HG02642 (cell line): ENCODE data around the gene OSTN.

ENCODE experiments used
- ATAC-seq: cut with Tn5 transposase; IDR thresholded peaks from one replicate; pipeline ENCODE4 v1.9.1; 2021; ENCODE audit warnings: mild to moderate bottlenecking; ENCODE audit not compliant: unreplicated experiment, poor library complexity

The OSTN gene

GRCh38 chr3:191227541-191227940 is 28.5 kb downstream of the OSTN start:
- ATAC-seq = no peak

- ATAC-seq = no peak
Measured at GRCh38 chr3:191234216-191234615, 35.2 kb downstream of the OSTN start.

- ATAC-seq = peak; percentile 100
Measured at GRCh38 chr3:191235331-191236314, 36.6 kb downstream of the OSTN start.

- ATAC-seq = no peak
Measured at GRCh38 chr3:191236646-191237045, 37.6 kb downstream of the OSTN start.

- no peak for ATAC-seq
Measured at GRCh38 chr3:191237047-191237882, 38.2 kb downstream of the OSTN start.

- no peak for ATAC-seq
Measured at GRCh38 chr3:191238321-191238817, 39.3 kb downstream of the OSTN start.

GRCh38 chr3:191239407-191240031 is 40.5 kb downstream of the OSTN start:
- ATAC-seq = no peak

GRCh38 chr3:191240486-191240885 is 41.4 kb downstream of the OSTN start:
- ATAC-seq = no peak

GRCh38 chr3:191244242-191244867 is 45.3 kb downstream of the OSTN start:
- no peak for ATAC-seq

- peak; percentile 82 for ATAC-seq
Measured at GRCh38 chr3:191246034-191246433, 47.0 kb downstream of the OSTN start.

GRCh38 chr3:191246630-191247029 is 47.6 kb downstream of the OSTN start:
- ATAC-seq = no peak

- ATAC-seq = peak; percentile 56
Measured at GRCh38 chr3:191253089-191253799, 54.2 kb downstream of the OSTN start.

GRCh38 chr3:191254098-191254873 is 55.2 kb downstream of the OSTN start:
- no peak for ATAC-seq

GRCh38 chr3:191255156-191255555 is 56.1 kb downstream of the OSTN start:
- no peak for ATAC-seq

GRCh38 chr3:191256405-191256804 is 57.4 kb downstream of the OSTN start:
- no peak for ATAC-seq

- ATAC-seq = no peak
Measured at GRCh38 chr3:191257286-191257685, 58.2 kb downstream of the OSTN start.

- no peak for ATAC-seq
Measured at GRCh38 chr3:191259486-191259885, 60.4 kb downstream of the OSTN start.

- ATAC-seq = no peak
Measured at GRCh38 chr3:191260431-191261303, 61.6 kb downstream of the OSTN start.
